ENCODE data around the gene PKD2L2. TPM values are rescaled to one million over a fixed set of nuclear protein-coding genes. Genes with fewer than 3 reads are reported as not detected.

The PKD2L2 gene
- polyA plus RNA-seq, 2 of the 4 experiments (the other 2 are of a cell fraction) = 0.04 to 0.05 TPM

GRCh38 chr5:137876101-137876500 is 13.2 kb upstream of the PKD2L2 start:
- ATAC-seq = no peak
- POLR2A ChIA-PET = no interaction called here
- H3K9me3 ChIP-seq = no peaks in the 10 kb centered on the region
- H3K4me1 ChIP-seq = no peaks in the 10 kb centered on the region
- no peak overlapping the region for H3K4me3 ChIP-seq
- FAIRE-seq = no peak
- no peak for DNase-seq (ENCODE audit: low read depth in 1 of 2, low spot score in 1 of 2)
- no peak overlapping the region for H3K27ac ChIP-seq
- CTCF ChIA-PET = interaction anchor here (0.8 to 1.3 kb wide), 3 partner anchors 18 to 181 kb away, joined by 3 to 5 read pairs (median 3); no protein-coding TSS in a partner anchor
- H3K4me2 ChIP-seq = no peak overlapping the region
- no peak for TF ChIP-seq PBX3 (IDR thresholded peaks at IDR 0.05)
- no peak for TF ChIP-seq FOXS1 (CRISPR knock-in tag; IDR thresholded peaks at IDR 0.05)
- TF ChIP-seq EHF (CRISPR knock-in tag; IDR thresholded peaks at IDR 0.05) = no peak
- TF ChIP-seq CEBPB (IDR thresholded peaks at IDR 0.05) = no peak
- TF ChIP-seq CBX2 (IDR thresholded peaks at IDR 0.05; ENCODE audit: borderline replicate concordance, low read depth) = no peak

GRCh38 chr5:137880313-137880712 is 8.9 kb upstream of the PKD2L2 start:
- ChIA-PET CTCF (interaction anchor here (0.6 to 1.8 kb wide), 6 partner anchors 10 to 102 kb away, joined by 3 to 5 read pairs (median 4); no protein-coding TSS in a partner anchor), POLR2A (no interaction called here)
- Histone ChIP-seq H3K27ac (no peak overlapping the region; a peak in 1 of 6 replicates), H3K4me2 (no peak overlapping the region), H3K4me1 (no peaks in the 10 kb centered on the region), H3K4me3 (no peak overlapping the region), H3K9me3 (no peaks in the 10 kb centered on the region)
- FAIRE-seq = no peak
- no peak for ATAC-seq
- DNase-seq (ENCODE audit: low read depth in 1 of 2, low spot score in 1 of 2) = no peak
- 46% methylated on average over 1 of the region's 1 CpG for WGBS (ENCODE audit: missing lambda C conversion rate)
- TF ChIP-seq ESRRA (IDR thresholded peaks at IDR 0.05; ENCODE audit: borderline replicate concordance, low read length) (no peak), MAFK (IDR thresholded peaks at IDR 0.05; ENCODE audit: partially characterized antibody) (no peak), ZSCAN20 (CRISPR knock-in tag; IDR thresholded peaks at IDR 0.05) (no peak), EHMT2 (IDR thresholded peaks at IDR 0.05; ENCODE audit: low read depth) (no peak), NR3C1 (IDR thresholded peaks at IDR 0.05) (no peak), JUNB (IDR thresholded peaks at IDR 0.05) (no peak), ELK1 (IDR thresholded peaks at IDR 0.05; ENCODE audit: low read depth, low read length) (no peak)

- Histone ChIP-seq H3K27ac (no peak overlapping the region; a peak in 1 of 6 replicates), H3K4me3 (no peak overlapping the region), H3K9me3 (no peaks in the 10 kb centered on the region), H3K4me2 (peak overlapping the region; percentile 74), H3K4me1 (peaks cover 16% of the 10 kb centered on the region)
- ATAC-seq (no peak), DNase-seq (ENCODE audit: low read depth in 1 of 2, low spot score in 1 of 2) (no peak), FAIRE-seq (peak; percentile 39)
- ChIA-PET POLR2A (no interaction called here), CTCF (interaction anchor here (1.4 to 2.4 kb wide), 4 partner anchors 9 to 148 kb away, joined by 4 to 5 read pairs (median 4); no protein-coding TSS in a partner anchor)
- WGBS (ENCODE audit: missing lambda C conversion rate) = 50% methylated on average over 2 of the region's 2 CpGs
- no peak for TF ChIP-seq ZNF302 (CRISPR knock-in tag; IDR thresholded peaks at IDR 0.05)
- no peak for TF ChIP-seq RNF2 (IDR thresholded peaks at IDR 0.05; ENCODE audit: borderline replicate concordance, low read depth)
- TF ChIP-seq FOSL2 (IDR thresholded peaks at IDR 0.05) = no peak
- TF ChIP-seq FOSL2 (CRISPR knock-in tag; IDR thresholded peaks at IDR 0.05) = no peak
- TF ChIP-seq CHD2 (IDR thresholded peaks at IDR 0.05; ENCODE audit: low read length, partially characterized antibody) = no peak
- TF ChIP-seq CTCF (IDR thresholded peaks at IDR 0.05) = no peak
- TF ChIP-seq HES2 (IDR thresholded peaks at IDR 0.05) = no peak
- no peak for TF ChIP-seq EHMT2 (IDR thresholded peaks at IDR 0.05; ENCODE audit: low read depth)
- no peak for TF ChIP-seq EP300 (IDR thresholded peaks at IDR 0.05)
- TF ChIP-seq RFX5 (IDR thresholded peaks at IDR 0.05) = no peak
- no peak for TF ChIP-seq HOXB5 (CRISPR knock-in tag; IDR thresholded peaks at IDR 0.05)
Measured at GRCh38 chr5:137887831-137888230, 1.4 kb upstream of the PKD2L2 start.

All from A549 (cell line).